NCI-H774 (cell line): ENCODE results near the gene CUTC.
"Not testable (repeated sequence)": the region's sequence is repeated elsewhere in the genome, so short reads cannot be mapped to it uniquely, and the experiment has no call there.

Source experiments
- DNase-seq: peaks from one replicate; lab custom pipeline; 2025; lab: John Stamatoyannopoulos, UW

The CUTC gene

DNA sequence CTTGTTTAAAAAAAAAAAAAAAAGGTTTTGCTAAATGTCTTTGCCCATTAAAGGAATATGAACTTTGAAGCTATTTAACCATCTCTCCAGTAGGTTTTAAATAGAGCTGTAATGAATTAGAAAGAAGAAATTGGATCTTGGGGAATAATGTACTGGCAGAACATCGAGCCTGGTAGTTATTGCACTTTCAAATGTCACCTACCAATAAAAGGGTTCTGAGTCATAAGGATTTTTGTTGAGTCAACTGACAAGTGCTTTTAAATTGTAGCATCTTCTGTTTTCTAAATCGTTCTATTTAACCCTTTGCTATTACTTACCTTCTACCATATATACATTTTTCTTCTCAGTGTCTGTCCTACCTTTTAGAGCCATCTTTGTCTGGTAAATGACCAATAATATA is 10.7 kb downstream of the CUTC start:
- no peak for DNase-seq

GRCh38 chr10:99743841-99744240 is 11.8 kb downstream of the CUTC start:
- DNase-seq = no peak

DNA sequence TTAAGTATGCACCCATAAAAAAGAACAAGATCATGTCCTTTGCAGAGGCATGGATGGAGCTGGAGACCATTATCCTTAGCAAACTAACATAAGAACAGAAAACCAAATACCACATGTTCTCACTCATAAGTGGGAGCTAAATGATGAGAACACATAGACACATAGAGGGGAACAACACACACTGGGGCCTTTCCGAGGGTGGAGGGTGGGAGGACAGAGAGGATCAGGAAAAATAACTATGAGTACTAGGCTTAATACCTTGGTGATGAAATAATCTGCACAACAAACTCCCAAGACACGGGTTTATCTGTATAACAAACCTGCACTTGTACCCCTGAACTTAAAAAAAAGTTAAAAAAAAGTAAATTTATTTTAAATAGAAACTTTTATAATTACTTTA is 14.1 kb downstream of the CUTC start:
- DNase-seq = not testable (repeated sequence)

DNA sequence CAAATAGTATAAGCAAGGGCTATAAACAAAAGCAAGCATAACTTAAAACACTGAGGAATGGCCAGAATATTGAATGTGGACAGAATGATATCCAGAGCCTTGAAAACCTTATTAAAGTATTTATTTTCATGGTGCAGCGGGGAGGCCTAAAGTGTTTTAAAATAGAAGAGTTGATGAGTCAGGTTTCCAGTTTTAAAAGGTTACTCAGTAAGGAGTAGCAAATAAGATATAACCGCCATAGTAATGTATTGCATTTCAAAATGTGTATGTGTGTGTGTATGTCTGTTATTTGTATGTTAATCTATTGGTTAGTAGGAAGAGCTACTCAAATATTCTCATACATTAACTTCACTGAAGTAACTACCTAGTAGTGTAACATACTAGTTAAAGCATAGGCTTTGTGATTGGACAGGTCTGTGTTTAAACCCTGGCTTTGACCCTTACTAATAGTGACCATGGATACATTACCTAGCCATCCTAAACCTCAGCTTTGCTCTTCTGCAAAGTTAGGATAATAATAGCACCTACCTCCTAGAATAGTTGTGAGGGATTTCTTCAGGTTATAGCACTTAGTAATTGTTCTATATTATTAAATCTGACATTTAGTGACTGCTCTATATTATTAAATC is 16.9 kb downstream of the CUTC start:
- DNase-seq = no peak

- no peak for DNase-seq
Measured at GRCh38 chr10:99750641-99751040, 18.6 kb downstream of the CUTC start.

- no peak for DNase-seq
Measured at GRCh38 chr10:99754670-99755069, 22.6 kb downstream of the CUTC start.

GRCh38 chr10:99756159-99756558 is 24.1 kb downstream of the CUTC start:
- DNase-seq = no peak

DNA sequence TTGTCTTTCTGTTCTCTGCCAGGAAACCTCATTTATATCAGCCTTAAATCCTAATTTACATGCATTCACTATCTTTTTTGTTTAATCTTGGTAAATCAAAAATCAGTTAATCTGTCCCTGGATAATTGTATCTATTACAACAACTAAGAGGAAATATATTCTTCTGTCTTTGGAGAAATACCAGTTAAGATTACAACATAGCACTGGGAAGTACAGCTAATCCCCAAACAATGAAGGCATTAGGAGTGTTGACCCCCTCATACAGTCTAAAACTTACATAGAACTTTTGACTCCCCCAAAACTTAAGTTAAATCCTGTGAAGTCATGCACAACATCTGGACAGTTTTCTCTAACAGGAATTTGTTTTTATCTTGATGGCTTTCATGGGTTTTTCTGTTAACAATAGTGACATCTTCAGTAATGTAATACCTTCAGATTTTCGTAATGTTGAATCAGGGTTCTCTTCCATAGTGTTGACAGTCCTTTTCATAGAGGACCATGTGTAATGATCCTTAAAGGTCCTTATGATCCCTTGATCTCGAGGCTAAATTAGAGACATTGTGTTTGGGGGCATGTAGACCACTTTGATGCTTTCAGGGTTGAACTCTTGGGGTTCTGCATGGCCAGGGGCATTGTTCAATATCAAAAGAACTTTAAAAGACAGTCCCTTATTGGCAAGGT is 26.3 kb downstream of the CUTC start:
- no peak for DNase-seq

GRCh38 chr10:99760321-99760720 is 28.3 kb downstream of the CUTC start:
- DNase-seq = no peak

DNA sequence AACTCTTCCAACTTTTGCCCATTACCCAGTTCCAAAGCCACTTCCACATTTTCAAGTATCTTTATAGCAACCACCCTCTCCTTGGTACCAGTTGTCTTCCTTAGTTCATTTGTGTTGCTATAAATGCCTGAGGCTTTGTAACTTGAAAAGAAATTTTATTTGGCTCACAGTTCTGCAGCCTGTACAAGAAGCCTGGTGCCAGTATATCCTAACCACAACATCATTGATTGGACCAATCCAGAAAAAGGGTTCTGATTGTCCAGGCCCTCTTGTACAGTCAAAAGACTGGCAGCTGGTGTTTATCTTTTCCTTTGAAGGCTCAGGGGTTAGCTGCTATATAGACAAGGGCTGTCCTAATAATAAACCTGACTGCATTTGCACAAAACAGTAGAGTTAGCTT is 29.3 kb downstream of the CUTC start:
- DNase-seq = no peak

- DNase-seq = no peak
Measured at GRCh38 chr10:99765672-99766301, 33.8 kb downstream of the CUTC start.

DNA sequence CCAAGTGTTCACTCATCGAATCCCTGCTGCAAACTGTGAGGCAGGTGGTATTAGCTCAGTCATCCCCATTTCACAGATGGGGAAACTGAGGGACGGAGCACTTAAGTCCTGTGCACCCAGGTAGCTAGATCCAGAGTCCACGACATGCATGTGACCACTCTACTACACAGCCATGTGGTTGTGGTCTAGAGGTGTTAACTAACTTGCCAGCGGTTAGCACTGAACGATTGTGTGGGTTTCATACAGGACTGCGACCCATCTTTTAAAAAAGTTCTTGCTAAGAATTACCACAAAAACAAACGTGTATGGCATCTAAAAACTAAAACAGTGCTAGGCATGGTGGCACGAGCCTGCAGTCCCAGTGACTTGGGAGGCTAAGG is 34.3 kb downstream of the CUTC start:
- DNase-seq = no peak

- DNase-seq = no peak
Measured at GRCh38 chr10:99767901-99768300, 35.9 kb downstream of the CUTC start.

GRCh38 chr10:99768556-99768955 is 36.5 kb downstream of the CUTC start:
- no peak for DNase-seq

DNA sequence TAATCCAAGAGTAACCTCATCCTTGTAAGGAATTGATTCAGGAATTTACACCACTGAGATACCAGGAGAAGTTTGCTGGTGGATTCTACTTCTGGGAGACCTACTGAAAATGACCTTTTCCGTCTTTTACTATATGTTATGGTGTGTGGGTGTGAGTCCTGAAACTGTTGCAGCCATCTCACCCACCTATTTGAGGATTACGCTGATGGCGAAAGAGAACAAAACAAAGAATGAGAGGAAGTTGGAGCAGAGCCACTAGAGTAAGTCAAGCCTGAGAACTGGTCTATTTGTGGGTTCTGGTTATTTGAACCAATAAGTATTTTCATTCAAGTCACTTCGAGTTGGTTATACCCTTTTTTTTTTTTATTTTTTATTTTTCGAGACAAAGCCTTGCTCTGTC is 37.7 kb downstream of the CUTC start:
- no peak for DNase-seq

GRCh38 chr10:99770408-99771045 is 38.5 kb downstream of the CUTC start:
- no peak for DNase-seq

- no peak for DNase-seq
Measured at GRCh38 chr10:99775850-99776249, 43.8 kb downstream of the CUTC start.

- DNase-seq = no peak
Measured at GRCh38 chr10:99777918-99778714, 46.1 kb downstream of the CUTC start.

- no peak for DNase-seq
Measured at GRCh38 chr10:99779335-99779734, 47.3 kb downstream of the CUTC start.

DNA sequence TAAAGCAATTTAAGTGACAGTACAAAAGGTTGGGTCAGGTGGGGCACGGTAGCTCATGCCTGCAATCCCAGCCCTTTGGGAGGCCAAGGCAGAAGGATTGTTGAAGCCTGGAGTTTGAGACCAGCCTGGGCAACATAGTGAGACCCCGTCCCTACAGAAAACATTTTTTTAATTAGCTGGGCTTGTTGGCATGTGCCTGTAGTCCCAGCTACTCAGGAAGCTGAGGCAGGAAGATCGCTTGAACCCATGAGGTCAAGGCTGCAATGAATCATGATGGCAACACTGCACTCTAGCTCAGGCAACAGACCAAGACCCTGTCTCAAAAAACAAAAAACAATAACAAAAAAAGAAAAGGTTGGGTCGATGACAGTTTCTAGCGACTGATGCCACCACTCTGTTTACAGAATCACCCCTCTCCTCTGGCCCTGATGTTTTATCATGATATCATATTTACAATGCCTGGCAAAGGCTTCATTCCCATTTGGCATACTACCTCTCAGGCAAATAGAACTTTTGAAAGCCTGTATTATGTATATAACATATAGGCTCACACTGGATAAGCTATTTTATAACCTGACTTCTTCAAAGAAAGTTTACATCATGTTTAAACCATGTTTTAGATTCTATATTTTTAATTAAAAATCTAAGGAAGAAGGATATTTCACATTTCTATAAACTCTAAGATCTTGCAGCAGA is 49.8 kb downstream of the CUTC start:
- no peak for DNase-seq

DNA sequence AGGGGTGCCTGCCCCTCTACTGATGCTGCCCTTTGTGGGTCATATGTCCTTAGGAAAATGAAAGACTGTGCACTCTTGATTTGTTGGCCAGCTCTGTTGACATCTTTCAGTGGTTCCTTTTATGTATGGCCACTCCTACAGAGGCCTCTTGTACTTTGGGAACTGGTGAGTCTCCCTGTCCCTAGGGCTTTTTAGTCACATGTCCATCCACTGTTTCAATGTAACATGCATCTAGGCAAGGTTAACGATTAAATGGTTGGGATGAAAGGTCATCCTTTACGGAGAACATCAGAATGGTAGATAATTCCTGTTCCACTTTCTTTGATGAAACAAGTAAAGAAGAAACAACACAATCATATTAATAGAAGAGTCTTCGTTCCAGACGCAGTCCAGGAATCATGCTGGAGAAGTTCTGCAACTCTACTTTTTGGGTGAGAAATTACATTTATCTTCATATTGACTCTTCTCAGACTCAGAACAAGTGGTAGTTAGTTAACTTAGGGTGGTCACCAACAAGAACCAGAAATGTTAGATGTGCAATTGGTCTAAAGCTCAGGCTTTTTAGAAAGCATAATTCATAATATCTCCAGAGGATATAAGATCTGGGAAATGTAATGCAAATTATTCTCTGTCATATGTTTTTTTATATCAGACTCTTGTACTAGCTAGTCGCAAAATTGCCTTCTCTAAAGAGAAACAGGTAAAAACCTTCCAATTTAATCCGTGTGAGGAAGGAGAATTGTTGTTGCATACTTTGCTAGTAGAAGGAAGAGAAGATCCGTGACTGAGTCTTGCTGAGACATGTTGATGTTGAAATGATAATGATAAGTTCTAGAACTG is 50.6 kb downstream of the CUTC start, which contains the start of gene ABCC2:
TSS of gene ABCC2 (plus strand) at position 194 of the 840 bp plus-strand sequence. CDS start at position 399, 205 bp downstream.
- no peak for DNase-seq
